Uterus (tissue), 4 donors: Measurements from ENCODE around the gene PLXNA3. TPM values are rescaled to one million over a fixed set of nuclear protein-coding genes. Genes with fewer than 3 reads are reported as not detected.
A peak's percentile ranks its signal among the peaks of the same experiment; 100 is the strongest.

Experiments
- DNase-seq, 2 donors: peaks; one replicate each; pipeline ENCODE4 v3.0.0-alpha.2; 2019 to 2020
- H3K27ac ChIP-seq, 2 donors: fragments of 200-600 bp; sonication (generic); 1 replicate in 1 of 2; 2 replicates in 1 of 2; pipeline ENCODE4 v1.5.1; 2016 to 2018
- H3K27me3 ChIP-seq, 2 donors: fragments of 200-600 bp; sonication (generic); one replicate each; pipeline ENCODE4 v1.5.1; 2018 to 2019; ENCODE audit warnings: control low read depth in 1 of 2
- H3K36me3 ChIP-seq, 2 donors: fragments of 200-600 bp; sonication (generic); one replicate each; pipeline ENCODE4 v1.5.1; 2019; ENCODE audit warnings: control low read depth in 1 of 2
- H3K4me1 ChIP-seq, 2 donors: fragments of 200-600 bp; sonication (generic); one replicate each; pipeline ENCODE4 v1.5.1; 2018 to 2019; ENCODE audit warnings: control low read depth in 1 of 2
- H3K4me3 ChIP-seq, 2 donors: fragments of 200-600 bp; sonication (generic); 1 replicate in 1 of 2; 2 replicates in 1 of 2; pipeline ENCODE4 v1.5.1; 2018 to 2019; ENCODE audit warnings: mild to moderate bottlenecking in 1 of 2
- H3K9me3 ChIP-seq, 2 donors: fragments of 200-600 bp; sonication (generic); one replicate each; pipeline ENCODE4 v1.5.1; 2019; ENCODE audit warnings: control low read depth in 1 of 2
- CTCF ChIP-seq, 4 experiments: fragments of 200-600 bp in 2 of 4; fragments of 450-650 bp in 2 of 4; sonication (generic) in 2 of 4; IDR thresholded peaks; one replicate each; pipeline ENCODE4 v1.5.1; 2016 to 2019; ENCODE audit warnings: antibody characterized with exemption in 4 of 4, mild to moderate bottlenecking in 2 of 4, moderate library complexity in 1 of 4
- POLR2A ChIP-seq, 2 donors: fragments of 450-650 bp; IDR thresholded peaks; one replicate each; pipeline ENCODE4 v1.6.1; 2016; ENCODE audit warnings: antibody characterized with exemption in 2 of 2, mild to moderate bottlenecking in 1 of 2, moderate library complexity in 1 of 2
- intact Hi-C: fragments of 100-400 bp; cut with DNase I; formaldehyde crosslinking; loops from one replicate; pipeline ENCODE4 v1.15.1; 2023; ENCODE audit warnings: low total_unique reads
- total RNA-seq, 4 donors: library from RNA; depleted of rRNA in 3 of 4; stranded (reverse); fragments of >200 nt in 3 of 4; gene quantifications; one replicate each; pipeline versions ENCODE4 v1.1.0 to v1.2.4, GENCODE V29; 2014 to 2023
- donor health status: DM: yes; HTN: yes; CAD: no.

PLXNA3 gene
- total RNA-seq, 4 donors from 2014 or later, result 2.1 to 102 (median 8.6) TPM

DNA sequence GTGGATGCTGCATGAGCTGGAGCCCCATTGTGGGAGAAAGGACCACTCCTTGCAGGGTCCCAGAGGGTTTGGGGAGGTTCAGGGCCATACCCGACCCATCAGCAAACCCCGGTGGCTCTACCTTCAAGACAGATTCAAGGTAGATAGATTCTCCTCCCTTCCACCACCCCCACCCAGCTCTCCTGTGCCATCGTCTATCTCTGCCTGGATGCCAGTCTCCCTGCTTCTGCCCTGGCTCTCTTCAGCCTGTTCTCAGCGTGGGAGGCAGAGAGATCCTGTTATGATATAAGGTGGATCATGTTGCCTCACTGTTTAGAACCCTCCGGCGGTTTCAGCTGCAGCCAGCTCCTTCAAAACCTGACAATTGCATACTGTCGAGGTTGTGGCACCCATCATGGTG, 15.6 kb downstream of the PLXNA3 start:
- intact Hi-C loops, result no loop called here
- no peak overlapping the region for H3K27ac ChIP-seq
- no peak for DNase-seq

DNA sequence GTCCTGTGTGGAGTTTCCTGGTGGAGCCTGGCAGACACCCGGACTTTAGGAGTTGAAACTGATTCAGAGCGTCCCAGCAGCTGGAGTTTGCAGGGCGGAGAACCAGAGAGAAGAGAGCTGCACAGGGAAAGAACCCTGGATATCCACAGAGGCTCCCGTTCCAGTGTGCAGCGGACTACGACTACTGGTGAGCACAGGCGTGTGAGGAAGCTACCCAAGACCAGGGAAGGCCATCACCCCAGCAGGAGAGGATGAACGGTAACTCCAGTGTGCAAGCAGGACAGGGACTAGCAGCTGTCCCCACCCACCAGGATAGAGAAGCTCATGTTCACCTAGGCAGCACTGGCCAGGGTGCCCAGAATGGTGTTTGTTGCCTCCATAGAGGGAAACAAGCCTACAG, 18.7 kb downstream of the PLXNA3 start:
- H3K27ac ChIP-seq, result no peak overlapping the region
- H3K36me3 ChIP-seq, result no peaks in the 10 kb centered on the region
- TF ChIP-seq CTCF (IDR thresholded peaks at IDR 0.05), result no peak
- TF ChIP-seq POLR2A (IDR thresholded peaks at IDR 0.05), result no peak
- H3K27me3 ChIP-seq, result no peaks in the 10 kb centered on the region
- DNase-seq, result no peak
- no peak overlapping the region for H3K4me3 ChIP-seq
- intact Hi-C loops, result no loop called here
- H3K4me1 ChIP-seq, result peaks cover 0 to 3% of the 10 kb centered on the region in 2 donors
- H3K9me3 ChIP-seq, result no peaks in the 10 kb centered on the region

More for the DNA sequence above, 15.6 kb downstream of the PLXNA3 start:
- H3K27me3 ChIP-seq, result no peaks in the 10 kb centered on the region
- peaks cover 0 to 3% of the 10 kb centered on the region in 2 donors for H3K4me1 ChIP-seq
- H3K9me3 ChIP-seq, result no peaks in the 10 kb centered on the region
- H3K4me3 ChIP-seq, result no peak overlapping the region
- H3K36me3 ChIP-seq, result no peaks in the 10 kb centered on the region
- no peak for TF ChIP-seq CTCF (IDR thresholded peaks at IDR 0.05)
- TF ChIP-seq POLR2A (IDR thresholded peaks at IDR 0.05), result no peak

DNA sequence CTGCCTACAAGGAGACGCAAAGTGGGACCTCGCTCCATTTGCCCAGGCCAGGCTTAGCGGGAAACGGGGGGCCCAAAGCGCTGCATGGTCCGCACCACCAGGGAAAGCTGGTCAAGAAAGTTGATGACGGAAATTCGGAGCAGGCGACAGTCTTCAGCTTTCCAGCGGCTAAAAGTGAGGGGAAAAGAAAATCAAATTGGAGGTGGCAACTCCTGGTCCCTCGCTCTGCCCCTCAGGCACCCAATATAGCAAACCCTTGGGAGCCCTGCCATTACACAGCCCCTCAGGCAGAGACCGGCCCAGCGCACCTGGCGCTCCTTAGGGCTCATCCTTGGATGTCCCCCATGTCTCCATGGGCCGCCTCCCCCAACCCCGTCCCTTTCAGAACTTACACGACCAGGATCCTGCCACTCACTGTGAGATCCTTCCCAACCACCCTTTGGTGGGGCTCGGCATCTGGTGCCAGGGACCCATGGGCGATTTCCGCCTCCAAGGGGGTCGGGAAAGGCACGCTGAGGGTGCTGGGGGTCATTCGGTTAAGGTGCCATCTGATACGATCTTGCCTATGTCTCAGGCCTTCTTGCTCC, 19.9 kb downstream of the PLXNA3 start:
- Histone ChIP-seq H3K4me3 (peak overlapping the region; percentile 33 to 49), H3K36me3 (no peaks in the 10 kb centered on the region), H3K9me3 (no peaks in the 10 kb centered on the region), H3K4me1 (peaks cover 0 to 3% of the 10 kb centered on the region in 2 donors), H3K27ac (peak overlapping the region; percentile 70 to 86), H3K27me3 (no peaks in the 10 kb centered on the region)
- intact Hi-C loops, result no loop called here
- TF ChIP-seq POLR2A (IDR thresholded peaks at IDR 0.05) (no peak), CTCF (IDR thresholded peaks at IDR 0.05) (no peak)
- DNase-seq, result peak in 1 of 2 donors; percentile 26

DNA sequence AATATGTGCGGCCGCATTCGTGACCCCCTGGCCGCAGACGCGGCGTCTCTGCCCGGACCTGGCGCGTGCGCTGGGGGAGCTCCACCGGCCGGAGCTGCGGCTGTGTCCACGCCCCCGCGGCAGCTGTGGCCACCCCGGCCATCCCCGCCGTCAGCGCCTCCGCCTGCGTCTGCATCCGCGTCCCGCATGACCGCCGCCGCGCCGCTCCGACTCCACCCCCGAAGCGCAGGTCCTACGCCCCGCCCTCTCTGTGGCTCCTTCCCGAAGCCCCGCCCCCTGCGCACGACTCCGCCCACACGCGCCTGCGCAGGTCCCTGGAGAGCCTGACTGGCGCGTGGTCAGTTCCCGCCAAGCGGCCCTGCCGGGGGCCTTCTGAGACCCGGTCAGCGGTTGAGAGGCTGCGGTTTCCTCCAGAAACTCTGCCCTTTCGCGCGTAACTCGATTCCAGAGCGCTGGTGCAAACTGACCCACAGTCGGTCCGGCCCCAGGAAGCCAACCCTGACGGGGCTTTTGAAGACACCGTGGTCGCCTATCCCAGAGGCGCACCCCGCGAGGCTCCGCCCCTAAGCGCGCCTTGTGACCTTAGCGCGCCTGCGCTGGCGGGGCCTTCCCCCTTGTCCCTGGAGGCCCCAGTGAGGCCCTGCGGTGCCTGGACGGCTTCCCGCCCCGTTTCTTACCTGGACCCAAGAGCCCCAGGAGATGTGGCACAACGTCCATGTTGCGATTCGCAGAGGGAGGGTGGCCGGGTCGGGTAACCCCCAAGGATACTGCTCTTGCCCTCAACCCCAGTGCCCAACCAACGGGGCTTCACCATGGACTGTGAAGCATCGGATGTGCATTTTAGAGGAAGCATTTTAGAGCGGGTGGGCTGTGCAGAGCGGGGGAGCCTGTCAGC, 20.9 kb downstream of the PLXNA3 start, which contains the start of gene LAGE3:
TSS of gene LAGE3 (minus strand) at position 554 of the 895 bp plus-strand sequence. CDS start at position 188, 366 bp downstream.
- no peaks in the 10 kb centered on the region for H3K9me3 ChIP-seq
- H3K27me3 ChIP-seq, result no peaks in the 10 kb centered on the region
- peak in 1 of 4 experiments; percentile 18 for TF ChIP-seq CTCF (IDR thresholded peaks at IDR 0.05)
- TF ChIP-seq POLR2A (IDR thresholded peaks at IDR 0.05), result peak; percentile 52 to 62
- peak; percentile 91 to 93 for DNase-seq
- peaks cover 0 to 3% of the 10 kb centered on the region in 2 donors for H3K4me1 ChIP-seq
- H3K36me3 ChIP-seq, result no peaks in the 10 kb centered on the region
- intact Hi-C loops, result no loop called here
- peak within 1 kb of the TSS; percentile 33 to 49 for H3K4me3 ChIP-seq
- peak within 1 kb of the TSS; percentile 70 to 86 for H3K27ac ChIP-seq

- intact Hi-C loops, result no loop called here
- Histone ChIP-seq H3K27ac (no peak overlapping the region), H3K27me3 (no peaks in the 10 kb centered on the region), H3K36me3 (no peaks in the 10 kb centered on the region), H3K4me1 (peaks cover 0 to 3% of the 10 kb centered on the region in 2 donors), H3K9me3 (no peaks in the 10 kb centered on the region), H3K4me3 (no peak overlapping the region)
- TF ChIP-seq POLR2A (IDR thresholded peaks at IDR 0.05) (no peak), CTCF (IDR thresholded peaks at IDR 0.05) (no peak)
- no peak for DNase-seq
Measured at GRCh38 chrX:154481195-154481594, 23.1 kb downstream of the PLXNA3 start.
